ENCODE data around the gene DAAM2. TPM values are rescaled to one million over a fixed set of nuclear protein-coding genes. Genes with fewer than 3 reads are reported as not detected.

The DAAM2 gene
- total RNA-seq, 1 donor from 2014 or later: not detected

DNA sequence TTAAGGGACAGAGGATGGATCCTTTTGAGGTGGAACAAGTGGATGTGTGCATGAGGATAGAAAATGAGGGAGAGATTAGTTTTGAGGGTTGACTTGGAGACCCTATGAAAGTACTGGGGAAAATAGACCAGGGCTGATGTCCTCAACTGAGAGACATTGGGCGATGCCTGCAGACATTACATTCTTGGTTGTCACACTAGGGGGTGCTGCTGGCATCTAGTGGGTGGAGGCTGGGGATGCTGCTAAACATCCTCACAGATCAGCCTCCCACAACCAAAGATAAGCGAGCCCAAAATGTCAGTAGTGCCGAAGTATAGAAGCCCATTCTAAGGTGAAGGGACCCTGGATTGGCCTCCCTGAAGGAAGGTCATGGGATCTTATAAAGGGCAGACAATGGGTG, 78.8 kb downstream of the DAAM2 start:
- Mint-ChIP-seq H3K4me3 (no peak overlapping the region), H3K36me3 (ENCODE audit: low read depth) (no peaks in the 10 kb centered on the region), H3K27me3 (no peaks in the 10 kb centered on the region), H3K9me3 (no peaks in the 10 kb centered on the region), H3K27ac (no peak overlapping the region), H3K4me1 (no peaks in the 10 kb centered on the region)
- ATAC-seq (ENCODE audit: low read depth) (no peak), DNase-seq (no peak)
- TF ChIP-seq, protein P1, sequence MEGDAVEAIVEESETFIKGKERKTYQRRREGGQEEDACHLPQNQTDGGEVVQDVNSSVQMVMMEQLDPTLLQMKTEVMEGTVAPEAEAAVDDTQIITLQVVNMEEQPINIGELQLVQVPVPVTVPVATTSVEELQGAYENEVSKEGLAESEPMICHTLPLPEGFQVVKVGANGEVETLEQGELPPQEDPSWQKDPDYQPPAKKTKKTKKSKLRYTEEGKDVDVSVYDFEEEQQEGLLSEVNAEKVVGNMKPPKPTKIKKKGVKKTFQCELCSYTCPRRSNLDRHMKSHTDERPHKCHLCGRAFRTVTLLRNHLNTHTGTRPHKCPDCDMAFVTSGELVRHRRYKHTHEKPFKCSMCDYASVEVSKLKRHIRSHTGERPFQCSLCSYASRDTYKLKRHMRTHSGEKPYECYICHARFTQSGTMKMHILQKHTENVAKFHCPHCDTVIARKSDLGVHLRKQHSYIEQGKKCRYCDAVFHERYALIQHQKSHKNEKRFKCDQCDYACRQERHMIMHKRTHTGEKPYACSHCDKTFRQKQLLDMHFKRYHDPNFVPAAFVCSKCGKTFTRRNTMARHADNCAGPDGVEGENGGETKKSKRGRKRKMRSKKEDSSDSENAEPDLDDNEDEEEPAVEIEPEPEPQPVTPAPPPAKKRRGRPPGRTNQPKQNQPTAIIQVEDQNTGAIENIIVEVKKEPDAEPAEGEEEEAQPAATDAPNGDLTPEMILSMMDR (IDR thresholded peaks at IDR 0.05): no peak
- CTCF ChIA-PET: no interaction called here
- intact Hi-C loops (cut with micrococcal nuclease): no loop called here
- POLR2A ChIA-PET: no interaction called here

- POLR2A ChIA-PET: no interaction called here
- intact Hi-C loops (cut with micrococcal nuclease): no loop called here
- Mint-ChIP-seq H3K9me3 (no peaks in the 10 kb centered on the region), H3K36me3 (ENCODE audit: low read depth) (no peaks in the 10 kb centered on the region), H3K27ac (no peak overlapping the region), H3K4me1 (no peaks in the 10 kb centered on the region), H3K27me3 (no peaks in the 10 kb centered on the region), H3K4me3 (no peak overlapping the region)
- no peak for ATAC-seq (ENCODE audit: low read depth)
- DNase-seq: no peak
- TF ChIP-seq, protein P1 (IDR thresholded peaks at IDR 0.05): no peak
- CTCF ChIA-PET: no interaction called here
Observed at GRCh38 chr6:39873439-39873838, 81.3 kb downstream of the DAAM2 start.

- no peak for DNase-seq
- Mint-ChIP-seq H3K27me3 (no peaks in the 10 kb centered on the region), H3K36me3 (ENCODE audit: low read depth) (no peaks in the 10 kb centered on the region), H3K4me1 (no peaks in the 10 kb centered on the region), H3K4me3 (no peak overlapping the region), H3K9me3 (no peaks in the 10 kb centered on the region), H3K27ac (no peak overlapping the region)
- ChIA-PET CTCF (no interaction called here), POLR2A (no interaction called here)
- TF ChIP-seq, protein P1 (IDR thresholded peaks at IDR 0.05): no peak
- intact Hi-C loops (cut with micrococcal nuclease): no loop called here
- no peak for ATAC-seq (ENCODE audit: low read depth)
Observed at GRCh38 chr6:39876111-39876510, 83.9 kb downstream of the DAAM2 start.

- Mint-ChIP-seq H3K4me1 (no peaks in the 10 kb centered on the region), H3K27me3 (no peaks in the 10 kb centered on the region), H3K27ac (no peak overlapping the region), H3K9me3 (no peaks in the 10 kb centered on the region), H3K36me3 (ENCODE audit: low read depth) (no peaks in the 10 kb centered on the region), H3K4me3 (no peak overlapping the region)
- intact Hi-C loops (cut with micrococcal nuclease): no loop called here
- ChIA-PET POLR2A (no interaction called here), CTCF (no interaction called here)
- DNase-seq (no peak), ATAC-seq (ENCODE audit: low read depth) (no peak)
- TF ChIP-seq, protein P1 (IDR thresholded peaks at IDR 0.05): no peak
Observed at GRCh38 chr6:39876826-39877225, 84.7 kb downstream of the DAAM2 start.

- no peaks in the 10 kb centered on the region for H3K4me1 Mint-ChIP-seq
- H3K27ac Mint-ChIP-seq: no peak overlapping the region
- no peak for ATAC-seq (ENCODE audit: low read depth)
- intact Hi-C loops (cut with micrococcal nuclease): no loop called here
- H3K9me3 Mint-ChIP-seq: no peaks in the 10 kb centered on the region
- ChIA-PET POLR2A (no interaction called here), CTCF (no interaction called here)
- TF ChIP-seq, protein P1 (IDR thresholded peaks at IDR 0.05): no peak
- H3K27me3 Mint-ChIP-seq: no peaks in the 10 kb centered on the region
- H3K4me3 Mint-ChIP-seq: no peak overlapping the region
- H3K36me3 Mint-ChIP-seq (ENCODE audit: low read depth): no peaks in the 10 kb centered on the region
- no peak for DNase-seq
Observed at GRCh38 chr6:39879535-39879934, 87.4 kb downstream of the DAAM2 start.
